Keratinocyte (primary cell): Measurements from ENCODE around the gene FAM210B. TPM values are rescaled to one million over a fixed set of nuclear protein-coding genes. Genes with fewer than 3 reads are reported as not detected.

Experiments used
- DNase-seq: peaks from one replicate; pipeline ENCODE4 v3.0.0-alpha.2; 2011; ENCODE audit warnings: low read depth, missing footprints, low spot score
- FAIRE-seq: peaks from 2 replicates; lab custom pipeline; 2011; peaks lifted over from hg19 to GRCh38; lab: Jason Lieb, UNC
- H2AFZ ChIP-seq: 2 replicates; pipeline ENCODE4 v1.6.0; 2012; ENCODE audit warnings: low read length, control low read depth, inconsistent platforms; ENCODE audit not compliant: control insufficient read depth
- H3K27ac ChIP-seq: 2 replicates; pipeline ENCODE4 v1.5.1; 2011; ENCODE audit warnings: low read length; ENCODE audit not compliant: control insufficient read depth, insufficient read depth
- H3K27me3 ChIP-seq: 3 replicates; pipeline ENCODE4 v1.6.0; 2011; ENCODE audit warnings: low read length; ENCODE audit not compliant: control insufficient read depth, insufficient read depth; ENCODE audit errors: extremely low read depth
- H3K36me3 ChIP-seq, 2 experiments: 2 replicates in 1 of 2; 3 replicates in 1 of 2; pipeline ENCODE4 v1.5.1; 2011; ENCODE audit warnings: low read length in 2 of 2, mild to moderate bottlenecking in 1 of 2; ENCODE audit not compliant: control insufficient read depth in 2 of 2, insufficient read depth in 2 of 2; ENCODE audit errors: extremely low read depth in 1 of 2
- H3K4me1 ChIP-seq: 3 replicates; pipeline ENCODE4 v1.5.1; 2011; ENCODE audit warnings: low read length; ENCODE audit not compliant: control insufficient read depth, insufficient read depth; ENCODE audit errors: extremely low read depth
- H3K4me2 ChIP-seq: 3 replicates; pipeline ENCODE4 v1.6.0; 2011; ENCODE audit warnings: low read depth, low read length; ENCODE audit not compliant: control insufficient read depth, insufficient read depth; ENCODE audit errors: extremely low read depth
- H3K4me3 ChIP-seq, 3 experiments: fragments of 200-600 bp in 1 of 3; sonication (generic) in 1 of 3; 2 replicates in 2 of 3; 3 replicates in 1 of 3; pipeline ENCODE4 v1.5.1; 2011 to 2016; ENCODE audit warnings: low read length in 3 of 3, mild to moderate bottlenecking in 3 of 3, control low read depth in 2 of 3, inconsistent platforms in 1 of 3, low read depth in 1 of 3, mixed read lengths in 1 of 3, mixed run types in 1 of 3, moderate library complexity in 1 of 3; ENCODE audit not compliant: control insufficient read depth in 2 of 3, insufficient read depth in 2 of 3; ENCODE audit errors: extremely low read depth in 1 of 3
- H3K79me2 ChIP-seq: 2 replicates; pipeline ENCODE4 v1.6.0; 2012; ENCODE audit warnings: low read length; ENCODE audit not compliant: control insufficient read depth, insufficient read depth
- H3K9ac ChIP-seq: 3 replicates; pipeline ENCODE4 v1.6.0; 2011; ENCODE audit warnings: low read length; ENCODE audit not compliant: control insufficient read depth, insufficient read depth; ENCODE audit errors: extremely low read depth
- H3K9me1 ChIP-seq: 3 replicates; pipeline ENCODE4 v1.6.0; 2011; ENCODE audit warnings: low read length; ENCODE audit not compliant: control insufficient read depth, insufficient read depth; ENCODE audit errors: extremely low read depth
- H3K9me3 ChIP-seq: 2 replicates; pipeline ENCODE4 v1.5.1; 2012; ENCODE audit warnings: low read depth, low read length; ENCODE audit not compliant: control insufficient read depth
- H4K20me1 ChIP-seq: 3 replicates; pipeline ENCODE4 v1.6.0; 2011; ENCODE audit warnings: low read length; ENCODE audit not compliant: control insufficient read depth, insufficient read depth; ENCODE audit errors: extremely low read depth
- EZH2 ChIP-seq: IDR thresholded peaks from one replicate; pipeline ENCODE4 v1.6.1; 2012; ENCODE audit warnings: inconsistent platforms, mild to moderate bottlenecking, low read length, moderate library complexity
- dilution Hi-C: fragments of 300-500 bp; cut with MboI; formaldehyde crosslinking; loops from one replicate; pipeline ENCODE4 v1.7.0; 2020; ENCODE audit warnings: low sequenced_read_pairs; ENCODE audit not compliant: extremely low pct_ligation_motif_present
- polyA plus RNA-seq, 5 experiments: library from polyadenylated mRNA; depleted of rRNA in 3 of 5; stranded (reverse) in 3 of 5; stranded (forward) in 1 of 5; unstranded in 1 of 5; fragments of >200 nt; gene quantifications; 1 replicate in 1 of 5; 2 replicates in 3 of 5; 3 replicates in 1 of 5; pipeline versions ENCODE4 v1.2.1 to v1.2.3, GENCODE V29; 2011 to 2012; ENCODE audit warnings: missing spikeins in 2 of 5, low read depth in 1 of 5, low replicate concordance in 1 of 5
- TF ChIP-seq, protein P1 (sequence below), 3 experiments: IDR thresholded peaks in 1 of 3; conservative IDR thresholded peaks in 1 of 3; optimal IDR thresholded peaks in 1 of 3; 2 replicates in 2 of 3; 3 replicates in 1 of 3; pipeline versions ENCODE3 to v1.5.1; 2011; ENCODE audit warnings: low read length in 3 of 3, mild to moderate bottlenecking in 3 of 3, moderate library complexity in 2 of 3, control low read depth in 1 of 3, inconsistent platforms in 1 of 3; ENCODE audit not compliant: insufficient read depth in 2 of 3; ENCODE audit errors: extremely low read depth in 1 of 3

FAM210B gene
- polyA plus RNA-seq, 1 donor (not counting 4 experiments of a cell fraction or from before 2014, with no cell fraction given): 34.5 TPM

- Histone ChIP-seq H3K9me1 (no peaks in the 10 kb centered on the region), H3K4me3 (no peak overlapping the region), H3K27ac (no peak overlapping the region), H3K36me3 (no peaks in the 10 kb centered on the region), H3K27me3 (peaks cover 3% of the 10 kb centered on the region), H2AFZ (no peak overlapping the region), H4K20me1 (no peaks in the 10 kb centered on the region), H3K79me2 (no peaks in the 10 kb centered on the region), H3K9ac (no peak overlapping the region), H3K4me2 (no peak overlapping the region), H3K4me1 (peaks cover 3% of the 10 kb centered on the region), H3K9me3 (no peaks in the 10 kb centered on the region)
- dilution Hi-C loops: no loop called here
- DNase-seq (no peak), FAIRE-seq (no peak)
- TF ChIP-seq EZH2: no peak
- TF ChIP-seq, protein P1, sequence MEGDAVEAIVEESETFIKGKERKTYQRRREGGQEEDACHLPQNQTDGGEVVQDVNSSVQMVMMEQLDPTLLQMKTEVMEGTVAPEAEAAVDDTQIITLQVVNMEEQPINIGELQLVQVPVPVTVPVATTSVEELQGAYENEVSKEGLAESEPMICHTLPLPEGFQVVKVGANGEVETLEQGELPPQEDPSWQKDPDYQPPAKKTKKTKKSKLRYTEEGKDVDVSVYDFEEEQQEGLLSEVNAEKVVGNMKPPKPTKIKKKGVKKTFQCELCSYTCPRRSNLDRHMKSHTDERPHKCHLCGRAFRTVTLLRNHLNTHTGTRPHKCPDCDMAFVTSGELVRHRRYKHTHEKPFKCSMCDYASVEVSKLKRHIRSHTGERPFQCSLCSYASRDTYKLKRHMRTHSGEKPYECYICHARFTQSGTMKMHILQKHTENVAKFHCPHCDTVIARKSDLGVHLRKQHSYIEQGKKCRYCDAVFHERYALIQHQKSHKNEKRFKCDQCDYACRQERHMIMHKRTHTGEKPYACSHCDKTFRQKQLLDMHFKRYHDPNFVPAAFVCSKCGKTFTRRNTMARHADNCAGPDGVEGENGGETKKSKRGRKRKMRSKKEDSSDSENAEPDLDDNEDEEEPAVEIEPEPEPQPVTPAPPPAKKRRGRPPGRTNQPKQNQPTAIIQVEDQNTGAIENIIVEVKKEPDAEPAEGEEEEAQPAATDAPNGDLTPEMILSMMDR (optimal IDR thresholded peaks at IDR 0.05 in 1 of 3, IDR thresholded peaks at IDR 0.05 in 1 of 3, conservative IDR thresholded peaks at IDR 0.05 in 1 of 3; ENCODE audit: extremely low read depth in 1 of 3, insufficient read depth in 2 of 3, low read length in 3 of 3): no peak
Observed at GRCh38 chr20:56348305-56348693, 10.5 kb upstream of the FAM210B start.

DNA sequence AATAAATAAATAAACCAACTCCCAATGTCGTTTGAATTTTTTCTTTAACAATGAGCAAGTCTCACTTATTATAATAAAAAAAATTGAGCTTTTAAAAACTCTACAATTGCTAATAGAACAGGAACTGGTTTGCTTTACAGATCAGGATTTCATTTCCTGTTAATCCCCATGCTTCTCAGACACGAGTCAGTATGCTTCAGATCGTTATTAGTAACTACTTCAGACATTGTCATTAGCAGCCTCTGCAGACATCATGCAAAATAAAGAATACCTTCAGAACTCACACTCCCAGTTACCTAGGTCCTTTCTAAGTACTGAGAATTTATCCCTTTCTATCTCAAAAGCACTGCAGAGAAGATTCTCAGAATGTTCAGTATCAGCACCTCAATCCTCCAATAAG is 10.0 kb upstream of the FAM210B start:
- no peaks in the 10 kb centered on the region for H4K20me1 ChIP-seq
- H3K4me1 ChIP-seq: peaks cover under 1% of the 10 kb centered on the region
- no peak for TF ChIP-seq EZH2
- TF ChIP-seq, protein P1 (optimal IDR thresholded peaks at IDR 0.05 in 1 of 3, IDR thresholded peaks at IDR 0.05 in 1 of 3, conservative IDR thresholded peaks at IDR 0.05 in 1 of 3; ENCODE audit: extremely low read depth in 1 of 3, insufficient read depth in 2 of 3, low read length in 3 of 3): no peak
- H3K4me3 ChIP-seq: no peak overlapping the region
- FAIRE-seq (no peak), DNase-seq (no peak)
- no peaks in the 10 kb centered on the region for H3K79me2 ChIP-seq
- H3K27me3 ChIP-seq: peaks cover 3% of the 10 kb centered on the region
- no peak overlapping the region for H3K9ac ChIP-seq
- dilution Hi-C loops: no loop called here
- H3K4me2 ChIP-seq: no peak overlapping the region
- H3K36me3 ChIP-seq: no peaks in the 10 kb centered on the region
- no peak overlapping the region for H2AFZ ChIP-seq
- no peak overlapping the region for H3K27ac ChIP-seq
- H3K9me3 ChIP-seq: no peaks in the 10 kb centered on the region
- no peaks in the 10 kb centered on the region for H3K9me1 ChIP-seq
